Panc1 (cell line): ENCODE results near the gene TSPAN15. TPM values are rescaled to one million over a fixed set of nuclear protein-coding genes. Genes with fewer than 3 reads are reported as not detected.

Source experiments
- ATAC-seq: fragments of 200-7000 bp; cut with Tn5 transposase; 2 replicates; pipeline ENCODE4 v1.9.1; 2020; ENCODE audit warnings: mild to moderate bottlenecking, moderate library complexity
- BruUV-seq: library from RNA; stranded (reverse); fragments of 400-500 nt; replicated peaks from 2 replicates; lab custom pipeline; 2021; lab: Mats Ljungman, UMichigan
- CTCF ChIA-PET: fragments of 300-600 bp; sonication (Branson Sonifier 250); formaldehyde crosslinking; loops from one replicate; lab custom pipeline; 2022; ENCODE audit warnings: antibody characterized with exemption; lab: Charles Lee
- POLR2A ChIA-PET: fragments of 300-600 bp; sonication (Branson Sonifier 250); formaldehyde crosslinking; loops from one replicate; lab custom pipeline; 2022; ENCODE audit warnings: antibody characterized with exemption; lab: Charles Lee
- DNase-seq: peaks from one replicate; pipeline ENCODE4 v3.0.0-alpha.2; 2010; ENCODE audit warnings: low read depth, low spot score
- H3K27ac ChIP-seq: 2 replicates; pipeline ENCODE4 v1.5.1; 2011; ENCODE audit warnings: mild to moderate bottlenecking, low read length, inconsistent platforms
- H3K27me3 ChIP-seq: fragments of 200-500 bp; sonication (Bioruptor generic); 2 replicates; pipeline ENCODE4 v1.6.0; 2014; ENCODE audit warnings: low read length, inconsistent platforms; ENCODE audit not compliant: control insufficient read depth, insufficient read depth
- H3K36me3 ChIP-seq: fragments of 200-500 bp; sonication (Bioruptor generic); 2 replicates; pipeline ENCODE4 v1.5.1; 2014; ENCODE audit warnings: inconsistent platforms, mild to moderate bottlenecking, low read length, moderate library complexity; ENCODE audit not compliant: control insufficient read depth, insufficient read depth
- H3K4me1 ChIP-seq: 2 replicates; pipeline ENCODE4 v1.5.1; 2011; ENCODE audit warnings: inconsistent platforms, mild to moderate bottlenecking, low read length, moderate library complexity; ENCODE audit not compliant: control insufficient read depth, insufficient read depth
- H3K4me3 ChIP-seq, 2 experiments: 2 replicates each; pipeline ENCODE4 v1.5.1; 2011 to 2012; ENCODE audit warnings: low read depth in 2 of 2, low read length in 2 of 2, mild to moderate bottlenecking in 2 of 2, inconsistent platforms in 1 of 2, moderate library complexity in 1 of 2
- H3K9me3 ChIP-seq: fragments of 200-500 bp; sonication (Bioruptor generic); 2 replicates; pipeline ENCODE4 v1.5.1; 2014; ENCODE audit warnings: low read depth, mild to moderate bottlenecking, inconsistent platforms, low read length, moderate library complexity; ENCODE audit not compliant: control insufficient read depth, insufficient read depth
- POLR2AphosphoS5 ChIP-seq: IDR thresholded peaks from 2 replicates; pipeline ENCODE4 v1.6.1; 2012; ENCODE audit warnings: mild to moderate bottlenecking, low read depth, low read length, moderate library complexity
- SIN3A ChIP-seq: IDR thresholded peaks from 2 replicates; pipeline ENCODE4 v1.6.1; 2012; ENCODE audit warnings: low read depth, mild to moderate bottlenecking, low read length, moderate library complexity, borderline replicate concordance; ENCODE audit not compliant: insufficient read depth
- TCF7L2 ChIP-seq: IDR thresholded peaks from 2 replicates; pipeline ENCODE4 v1.6.1; 2011; ENCODE audit warnings: mild to moderate bottlenecking, low read depth, low read length, inconsistent platforms
- in situ Hi-C: cut with HindIII; loops from 2 replicates; pipeline ENCODE4 v1.10.0; 2016; ENCODE audit warnings: low sequenced_read_pairs, low pct_unique_long_range_greater_than_20kb
- intact Hi-C: fragments of 100-400 bp; cut with micrococcal nuclease; formaldehyde crosslinking; loops from one replicate; pipeline ENCODE4 v1.10.0; 2022; ENCODE audit not compliant: unreplicated experiment
- total RNA-seq: library from RNA; stranded (reverse); gene quantifications from one replicate; pipeline ENCODE4 v1.2.1, GENCODE V29; 2021; ENCODE audit not compliant: unreplicated experiment
- TF ChIP-seq, protein P1 (sequence below), 2 experiments: IDR thresholded peaks; 2 replicates each; pipeline ENCODE4 v1.6.1; 2011 to 2012; ENCODE audit warnings: low read depth in 2 of 2, control low read depth in 1 of 2, low read length in 1 of 2, mild to moderate bottlenecking in 1 of 2, moderate library complexity in 1 of 2; ENCODE audit not compliant: insufficient read depth in 1 of 2
- TF ChIP-seq, protein P2 (sequence below): fragments of 450-650 bp; IDR thresholded peaks from 2 replicates; pipeline ENCODE4 v1.5.1; 2017; ENCODE audit warnings: mild to moderate bottlenecking

TSPAN15 gene
- total RNA-seq, 1 experiment from 2014 or later: 199 TPM

DNA sequence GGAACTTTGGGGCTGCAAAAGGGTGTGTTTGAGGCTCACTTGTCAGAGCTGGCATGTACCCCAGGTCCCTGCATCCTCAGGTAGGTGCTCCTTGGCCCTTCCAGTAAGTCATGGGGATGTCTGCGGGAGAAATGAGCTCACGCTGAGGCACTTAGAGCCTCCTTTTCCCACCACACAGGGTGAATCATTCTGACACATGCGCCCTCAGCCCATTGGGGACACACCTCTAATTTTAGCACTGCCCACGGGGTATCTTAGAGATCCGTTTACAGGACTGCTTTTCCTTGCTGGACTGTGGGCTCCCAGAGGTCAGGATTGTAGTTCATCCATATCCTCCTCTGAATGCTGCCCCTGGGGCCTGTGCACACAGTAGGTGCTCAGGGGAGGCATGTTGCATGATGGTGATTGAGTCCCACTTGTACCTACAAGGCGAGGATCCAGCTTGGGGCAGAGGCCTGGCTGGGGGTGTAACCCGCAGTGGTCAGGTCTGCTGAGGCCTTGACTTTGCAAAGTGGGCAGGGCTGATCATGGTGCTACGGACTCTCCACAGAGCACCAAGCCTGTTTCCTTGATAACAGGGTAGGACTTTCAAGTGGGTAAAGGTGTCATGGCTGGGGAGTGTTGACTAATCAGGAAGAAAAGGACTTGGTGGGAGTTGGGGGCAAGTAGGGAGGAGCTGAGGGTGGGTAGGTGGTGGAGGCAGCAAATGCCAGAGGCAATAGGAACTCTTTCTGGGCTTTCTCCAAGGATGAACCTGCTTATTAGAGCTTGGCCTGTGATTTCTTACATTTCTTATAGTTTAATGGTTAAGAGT is 5.8 kb downstream of the TSPAN15 start:
- intact Hi-C loops: no loop called here
- POLR2A ChIA-PET: no interaction called here
- DNase-seq (no peak), ATAC-seq (no peak)
- Histone ChIP-seq H3K4me1 (peaks cover 88% of the 10 kb centered on the region), H3K36me3 (peaks cover 12% of the 10 kb centered on the region), H3K9me3 (no peaks in the 10 kb centered on the region), H3K27me3 (no peaks in the 10 kb centered on the region), H3K27ac (peak overlapping the region; percentile 48), H3K4me3 (no peak overlapping the region)
- CTCF ChIA-PET: no interaction called here
- no peak for TF ChIP-seq TCF7L2
- TF ChIP-seq, protein P1, sequence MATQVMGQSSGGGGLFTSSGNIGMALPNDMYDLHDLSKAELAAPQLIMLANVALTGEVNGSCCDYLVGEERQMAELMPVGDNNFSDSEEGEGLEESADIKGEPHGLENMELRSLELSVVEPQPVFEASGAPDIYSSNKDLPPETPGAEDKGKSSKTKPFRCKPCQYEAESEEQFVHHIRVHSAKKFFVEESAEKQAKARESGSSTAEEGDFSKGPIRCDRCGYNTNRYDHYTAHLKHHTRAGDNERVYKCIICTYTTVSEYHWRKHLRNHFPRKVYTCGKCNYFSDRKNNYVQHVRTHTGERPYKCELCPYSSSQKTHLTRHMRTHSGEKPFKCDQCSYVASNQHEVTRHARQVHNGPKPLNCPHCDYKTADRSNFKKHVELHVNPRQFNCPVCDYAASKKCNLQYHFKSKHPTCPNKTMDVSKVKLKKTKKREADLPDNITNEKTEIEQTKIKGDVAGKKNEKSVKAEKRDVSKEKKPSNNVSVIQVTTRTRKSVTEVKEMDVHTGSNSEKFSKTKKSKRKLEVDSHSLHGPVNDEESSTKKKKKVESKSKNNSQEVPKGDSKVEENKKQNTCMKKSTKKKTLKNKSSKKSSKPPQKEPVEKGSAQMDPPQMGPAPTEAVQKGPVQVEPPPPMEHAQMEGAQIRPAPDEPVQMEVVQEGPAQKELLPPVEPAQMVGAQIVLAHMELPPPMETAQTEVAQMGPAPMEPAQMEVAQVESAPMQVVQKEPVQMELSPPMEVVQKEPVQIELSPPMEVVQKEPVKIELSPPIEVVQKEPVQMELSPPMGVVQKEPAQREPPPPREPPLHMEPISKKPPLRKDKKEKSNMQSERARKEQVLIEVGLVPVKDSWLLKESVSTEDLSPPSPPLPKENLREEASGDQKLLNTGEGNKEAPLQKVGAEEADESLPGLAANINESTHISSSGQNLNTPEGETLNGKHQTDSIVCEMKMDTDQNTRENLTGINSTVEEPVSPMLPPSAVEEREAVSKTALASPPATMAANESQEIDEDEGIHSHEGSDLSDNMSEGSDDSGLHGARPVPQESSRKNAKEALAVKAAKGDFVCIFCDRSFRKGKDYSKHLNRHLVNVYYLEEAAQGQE (IDR thresholded peaks at IDR 0.05; ENCODE audit: insufficient read depth in 1 of 2, low read depth in 2 of 2, low read length in 1 of 2): no peak
- no peak for TF ChIP-seq POLR2AphosphoS5
- TF ChIP-seq SIN3A: no peak
- TF ChIP-seq, protein P2, sequence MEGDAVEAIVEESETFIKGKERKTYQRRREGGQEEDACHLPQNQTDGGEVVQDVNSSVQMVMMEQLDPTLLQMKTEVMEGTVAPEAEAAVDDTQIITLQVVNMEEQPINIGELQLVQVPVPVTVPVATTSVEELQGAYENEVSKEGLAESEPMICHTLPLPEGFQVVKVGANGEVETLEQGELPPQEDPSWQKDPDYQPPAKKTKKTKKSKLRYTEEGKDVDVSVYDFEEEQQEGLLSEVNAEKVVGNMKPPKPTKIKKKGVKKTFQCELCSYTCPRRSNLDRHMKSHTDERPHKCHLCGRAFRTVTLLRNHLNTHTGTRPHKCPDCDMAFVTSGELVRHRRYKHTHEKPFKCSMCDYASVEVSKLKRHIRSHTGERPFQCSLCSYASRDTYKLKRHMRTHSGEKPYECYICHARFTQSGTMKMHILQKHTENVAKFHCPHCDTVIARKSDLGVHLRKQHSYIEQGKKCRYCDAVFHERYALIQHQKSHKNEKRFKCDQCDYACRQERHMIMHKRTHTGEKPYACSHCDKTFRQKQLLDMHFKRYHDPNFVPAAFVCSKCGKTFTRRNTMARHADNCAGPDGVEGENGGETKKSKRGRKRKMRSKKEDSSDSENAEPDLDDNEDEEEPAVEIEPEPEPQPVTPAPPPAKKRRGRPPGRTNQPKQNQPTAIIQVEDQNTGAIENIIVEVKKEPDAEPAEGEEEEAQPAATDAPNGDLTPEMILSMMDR: no peak
- in situ Hi-C loops: no loop called here
- no TSS peak for BruUV-seq

DNA sequence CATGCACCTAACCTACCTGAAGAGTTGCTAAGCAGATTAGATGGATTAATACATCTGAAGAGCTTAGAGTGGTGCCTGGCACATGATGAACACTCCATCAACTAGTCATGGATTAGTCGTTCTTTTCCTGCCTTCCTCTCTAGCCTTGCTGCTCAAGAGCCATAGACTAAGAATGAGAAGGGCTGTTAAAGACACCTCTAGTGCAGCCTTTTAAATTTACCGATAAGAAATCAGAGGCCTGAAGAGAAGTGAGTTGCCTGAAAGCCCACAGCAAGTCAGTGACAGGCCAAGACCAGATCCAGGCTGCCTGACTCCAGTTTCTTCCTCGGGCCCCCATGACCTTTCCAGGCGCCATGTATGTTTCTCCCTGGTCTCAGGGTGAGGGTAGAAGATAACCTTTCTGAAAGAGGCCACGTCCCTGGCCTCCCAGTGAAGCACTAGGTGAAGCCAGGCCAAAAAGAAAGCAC is 6.5 kb downstream of the TSPAN15 start:
- Histone ChIP-seq H3K4me1 (peaks cover 88% of the 10 kb centered on the region), H3K9me3 (no peaks in the 10 kb centered on the region), H3K4me3 (peak overlapping the region in 1 of 2 experiments; percentile 25; a peak in 1 of 4 replicates), H3K27me3 (no peaks in the 10 kb centered on the region), H3K27ac (peak overlapping the region; percentile 48), H3K36me3 (peaks cover 12% of the 10 kb centered on the region)
- CTCF ChIA-PET: interaction anchor here (0.9 kb wide), 1 partner anchor 49 kb away, joined by 3 read pairs; no protein-coding TSS in a partner anchor
- POLR2A ChIA-PET: no interaction called here
- BruUV-seq: no TSS peak
- ATAC-seq: no peak
- intact Hi-C loops (no loop called here), in situ Hi-C loops (no loop called here)
- DNase-seq: no peak
- TF ChIP-seq TCF7L2 (no peak), POLR2AphosphoS5 (no peak), SIN3A (no peak)
- TF ChIP-seq, protein P2: no peak
- TF ChIP-seq, protein P1 (IDR thresholded peaks at IDR 0.05; ENCODE audit: insufficient read depth in 1 of 2, low read depth in 2 of 2, low read length in 1 of 2): no peak
